GM12872 (cell line): ENCODE results near the gene NPC1L1.

ENCODE experiments used
- CTCF ChIP-seq: IDR thresholded peaks from 3 replicates; pipeline ENCODE4 v1.5.1; 2011; ENCODE audit warnings: low read depth, mild to moderate bottlenecking, low read length, moderate library complexity; ENCODE audit not compliant: insufficient read depth

Gene NPC1L1

GRCh38 chr7:44497155-44498027 is 43.7 kb downstream of the NPC1L1 start:
- no peak for TF ChIP-seq CTCF

GRCh38 chr7:44496385-44496784 is 44.7 kb downstream of the NPC1L1 start:
- TF ChIP-seq CTCF, result no peak

- no peak for TF ChIP-seq CTCF
These were observed 46.2 kb downstream of the NPC1L1 start for GRCh38 chr7:44494960-44495359.

GRCh38 chr7:44491229-44491628 is 49.9 kb downstream of the NPC1L1 start:
- no peak for TF ChIP-seq CTCF

GRCh38 chr7:44490351-44491200 is 50.6 kb downstream of the NPC1L1 start, which contains the start of gene NUDCD3:
Gene NUDCD3, minus strand, starts transcription at chr7:44490658. Its CDS starts 58 bp downstream, at chr7:44490600.
- no peak; the same call in 2 of the 3 replicates for TF ChIP-seq CTCF

GRCh38 chr7:44489955-44490350 is 51.2 kb downstream of the NPC1L1 start:
- no peak for TF ChIP-seq CTCF

- no peak for TF ChIP-seq CTCF
These were observed 52.2 kb downstream of the NPC1L1 start for GRCh38 chr7:44488955-44489354.
